Dermis microvascular lymphatic vessel endothelial cell (primary cell): Measurements from ENCODE around the gene DIS3L2. TPM values are rescaled to one million over a fixed set of nuclear protein-coding genes. Genes with fewer than 3 reads are reported as not detected.
"Not testable (repeated sequence)": the region's sequence is repeated elsewhere in the genome, so short reads cannot be mapped to it uniquely, and the experiment has no call there.

Experiments used
- DNase-seq, 2 donors: peaks; one replicate each; pipeline versions ENCODE4 v3.0.0 to v3.0.0-alpha.2; 2010; ENCODE audit warnings: low read depth in 2 of 2
- total RNA-seq: library from RNA; depleted of rRNA; stranded (reverse); fragments of >200 nt; gene quantifications from 2 replicates; pipeline ENCODE4 v1.2.1, GENCODE V29; 2014

Gene DIS3L2
- total RNA-seq, 1 donor from 2014 or later = 13.4 TPM

GRCh38 chr2:232293191-232293590 is 331.7 kb downstream of the DIS3L2 start:
- no peak for DNase-seq

GRCh38 chr2:232295971-232296370 is 334.5 kb downstream of the DIS3L2 start:
- no peak for DNase-seq

DNA sequence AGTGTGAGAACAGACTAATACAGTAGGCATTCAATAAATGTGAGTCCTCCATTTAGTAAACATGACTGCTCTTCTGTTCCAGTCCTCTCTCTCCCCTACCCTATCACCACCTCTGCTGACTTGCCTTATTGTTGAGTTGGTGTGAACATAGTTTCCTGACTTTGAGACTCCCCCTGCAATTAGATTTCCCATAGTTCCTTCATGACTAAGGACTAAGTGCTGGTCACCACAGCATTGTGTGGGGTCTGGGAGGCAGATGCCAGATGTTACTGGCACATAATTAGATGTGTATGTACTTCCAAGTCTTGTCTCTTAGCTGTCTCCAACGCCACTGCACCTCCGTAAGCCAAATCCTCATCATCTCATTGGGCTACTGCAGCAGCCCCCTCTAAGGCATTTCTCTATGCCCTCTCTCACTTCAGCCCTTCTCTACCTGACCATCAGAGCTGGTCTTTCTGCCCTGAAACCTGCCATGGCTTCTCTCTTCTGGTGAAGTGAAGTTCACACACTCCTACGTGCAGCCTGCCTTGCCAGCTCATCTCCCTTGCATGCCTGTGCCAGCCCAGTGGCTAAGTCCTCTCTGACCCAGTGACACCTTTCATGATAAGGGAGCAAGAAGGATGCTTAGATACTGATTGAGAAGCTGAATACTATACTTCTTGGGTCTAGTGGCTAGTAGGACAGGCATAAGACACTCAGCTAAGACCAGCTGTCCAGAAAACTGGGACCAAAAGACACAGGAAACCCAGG is 335.4 kb downstream of the DIS3L2 start:
- no peak for DNase-seq

DNA sequence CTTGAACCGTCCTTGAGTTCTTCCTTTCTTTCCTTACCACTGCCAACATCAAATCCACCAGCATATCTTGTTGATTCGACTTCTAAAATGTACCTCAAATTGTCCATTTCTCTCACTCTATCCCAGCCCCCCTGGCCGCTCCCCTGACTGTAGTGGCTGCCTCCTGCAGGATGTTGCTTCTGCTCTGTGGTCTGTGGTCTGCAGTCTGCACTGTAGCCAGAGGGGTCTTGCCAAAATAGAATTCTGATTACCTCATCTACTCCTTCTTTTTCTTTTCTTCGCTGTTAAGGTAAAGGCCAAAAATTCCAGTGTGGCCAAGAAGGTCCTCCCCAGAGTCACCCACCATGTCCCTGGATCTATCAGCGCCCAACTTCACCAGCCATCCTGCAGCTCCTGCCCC is 337.6 kb downstream of the DIS3L2 start:
- no peak for DNase-seq

GRCh38 chr2:232299927-232300674 is 338.6 kb downstream of the DIS3L2 start:
- no peak for DNase-seq

DNA sequence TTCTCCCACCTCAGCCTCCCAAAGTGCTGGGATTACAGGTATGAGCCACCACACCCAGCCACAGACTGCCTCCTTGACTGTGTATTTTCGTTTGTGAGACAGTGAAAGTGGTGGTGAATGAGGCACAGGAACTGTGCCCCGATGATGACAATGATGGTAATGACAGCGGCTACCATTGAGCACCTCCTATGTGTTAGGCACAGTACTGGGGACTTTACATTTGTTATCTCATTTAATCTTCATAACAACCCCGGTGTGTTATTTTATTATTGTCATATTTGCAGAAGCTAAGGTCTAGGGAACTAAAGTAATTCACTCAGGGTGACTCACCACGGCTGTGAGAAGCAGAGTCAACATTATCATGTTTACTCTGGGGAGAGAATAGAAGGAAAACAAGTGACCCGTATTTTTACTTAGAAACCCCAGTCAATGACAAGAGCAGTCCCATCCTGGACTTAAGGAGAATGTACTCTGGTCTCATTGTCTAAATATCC is 339.4 kb downstream of the DIS3L2 start:
- DNase-seq = peak in 1 of 2 donors; percentile 88

DNA sequence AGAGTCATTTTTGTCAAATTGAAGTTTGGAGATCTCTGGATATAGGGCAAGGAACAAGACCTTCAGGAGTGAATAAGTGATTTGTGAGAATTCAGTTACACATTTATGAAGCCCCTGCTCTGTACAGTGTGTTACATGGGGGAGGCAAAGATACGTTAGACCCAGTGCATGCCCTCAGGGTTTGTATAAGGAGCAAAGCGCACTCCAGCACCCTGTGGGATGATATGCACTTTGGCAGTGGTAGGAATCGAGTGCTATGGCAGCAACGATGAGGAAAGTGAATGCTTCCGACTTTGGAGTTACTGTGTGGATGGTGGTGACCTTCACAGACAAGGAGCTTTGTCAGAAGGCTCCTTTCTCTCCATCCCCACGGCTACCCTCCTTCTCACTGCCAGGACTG is 342.7 kb downstream of the DIS3L2 start:
- no peak for DNase-seq

DNA sequence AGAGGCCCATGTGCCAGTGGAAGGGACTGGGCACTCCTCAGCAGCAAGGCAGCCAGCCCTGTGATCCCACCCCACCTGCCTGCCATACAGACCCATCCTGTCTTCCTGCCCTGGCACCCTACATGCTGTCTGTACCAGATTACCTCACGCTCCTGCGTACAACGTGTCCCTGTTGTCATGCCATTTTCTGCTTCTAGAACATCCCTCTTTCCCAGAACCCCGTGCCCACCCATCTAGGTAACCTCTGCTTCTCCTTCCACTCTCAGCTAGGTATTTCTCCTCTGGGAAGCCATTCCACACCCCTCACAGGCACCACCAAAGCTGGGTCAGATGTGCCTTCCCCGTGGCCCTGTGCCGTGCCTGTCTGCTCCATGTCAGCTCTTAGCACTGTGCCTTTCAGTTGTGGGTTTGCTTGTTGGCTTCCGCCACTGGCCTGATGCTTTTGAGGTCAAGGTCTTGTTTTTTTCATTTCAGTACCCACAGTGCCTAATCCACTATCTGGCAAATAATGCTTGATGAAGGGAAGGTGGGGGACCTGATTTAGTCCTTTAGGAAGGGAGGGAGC is 345.3 kb downstream of the DIS3L2 start:
- no peak for DNase-seq

GRCh38 chr2:232307854-232308253 is 346.3 kb downstream of the DIS3L2 start:
- no peak for DNase-seq

DNA sequence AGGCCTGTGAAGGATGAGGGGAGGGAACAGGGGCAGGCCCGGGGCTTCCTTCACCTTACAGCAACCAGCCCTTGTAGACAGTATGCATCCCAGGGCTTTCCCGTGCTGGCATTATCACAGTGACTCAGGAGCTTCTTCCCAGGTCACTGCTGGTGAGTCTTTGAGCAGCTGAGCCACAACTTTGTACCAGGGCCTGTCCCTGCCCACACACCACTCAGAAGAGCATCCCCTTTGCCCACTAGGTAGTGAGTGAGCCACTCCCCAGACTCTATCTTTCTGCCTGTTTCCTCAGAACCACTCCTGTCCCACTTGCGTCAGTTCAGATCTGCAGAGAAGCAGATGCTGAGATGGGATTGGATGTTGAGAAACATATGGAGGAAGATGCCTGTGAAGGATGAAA is 347.5 kb downstream of the DIS3L2 start:
- DNase-seq = no peak

GRCh38 chr2:232309592-232309991 is 348.1 kb downstream of the DIS3L2 start:
- no peak for DNase-seq

- no peak for DNase-seq
These were observed 348.6 kb downstream of the DIS3L2 start for GRCh38 chr2:232310121-232310520.

- DNase-seq = no peak
These were observed 349.2 kb downstream of the DIS3L2 start for GRCh38 chr2:232310696-232311095.

DNA sequence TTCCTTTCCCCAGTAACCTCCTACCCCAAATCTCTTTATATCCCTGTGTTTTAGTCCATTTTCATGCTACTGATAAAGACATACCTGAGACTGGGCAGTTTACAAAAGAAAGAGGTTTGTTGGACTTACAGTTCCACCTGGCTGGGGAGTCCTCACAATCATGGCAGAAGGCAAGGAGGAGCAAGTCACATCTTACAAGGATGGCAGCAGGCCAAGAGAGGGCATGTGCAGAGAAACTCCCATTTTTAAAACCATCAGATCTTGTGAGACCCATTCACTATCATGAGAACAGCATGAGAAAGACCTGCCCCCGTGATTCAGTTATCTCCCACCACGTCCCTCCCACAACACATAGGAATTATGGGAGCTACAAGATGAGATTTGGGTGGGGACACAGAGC is 352.1 kb downstream of the DIS3L2 start:
- not testable (repeated sequence) for DNase-seq

GRCh38 chr2:232315049-232315922 is 353.8 kb downstream of the DIS3L2 start:
- peak; percentile 72 to 90 for DNase-seq

- peak in 1 of 2 donors; percentile 36 for DNase-seq
These were observed 354.4 kb downstream of the DIS3L2 start for GRCh38 chr2:232315923-232316299.

GRCh38 chr2:232316461-232317330 is 355.2 kb downstream of the DIS3L2 start:
- peak in 1 of 2 donors; percentile 54 for DNase-seq

DNA sequence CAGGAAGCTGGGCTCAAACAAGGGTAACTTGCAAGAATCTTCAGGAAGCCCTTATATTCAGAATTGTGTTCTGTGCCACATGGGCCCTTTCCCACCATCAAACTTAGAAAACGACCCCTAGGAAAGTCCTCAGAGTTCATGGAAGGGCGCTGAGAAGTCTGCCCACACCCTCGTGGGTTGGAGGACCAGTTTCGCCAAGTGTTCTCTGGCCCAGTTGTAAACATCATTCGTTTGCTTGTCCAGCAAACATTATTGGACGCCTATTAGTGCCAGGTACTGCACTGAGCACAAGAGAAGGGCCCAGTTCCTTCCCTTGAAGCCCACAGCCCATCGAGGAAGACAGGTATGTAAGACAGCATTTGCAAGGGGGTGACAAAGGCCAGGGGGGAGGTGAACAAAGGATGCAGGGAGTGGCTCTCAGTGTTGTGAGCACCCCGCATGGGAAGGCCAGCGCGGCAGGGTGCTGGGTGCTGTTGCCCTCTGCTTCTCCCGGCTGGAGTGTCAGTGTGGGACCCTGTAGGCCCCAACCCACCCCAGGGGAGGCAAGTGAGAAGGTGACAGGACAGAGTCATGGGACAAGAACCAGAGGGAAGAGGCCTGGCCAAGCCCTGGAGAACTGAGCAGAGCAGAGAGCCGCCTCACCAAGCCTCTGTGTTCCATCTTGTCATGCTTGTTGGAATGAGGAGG is 356.8 kb downstream of the DIS3L2 start:
- DNase-seq = no peak

GRCh38 chr2:232319067-232319802 is 357.7 kb downstream of the DIS3L2 start:
- no peak for DNase-seq
